ENCODE data around the gene BTAF1.

The BTAF1 gene

DNA sequence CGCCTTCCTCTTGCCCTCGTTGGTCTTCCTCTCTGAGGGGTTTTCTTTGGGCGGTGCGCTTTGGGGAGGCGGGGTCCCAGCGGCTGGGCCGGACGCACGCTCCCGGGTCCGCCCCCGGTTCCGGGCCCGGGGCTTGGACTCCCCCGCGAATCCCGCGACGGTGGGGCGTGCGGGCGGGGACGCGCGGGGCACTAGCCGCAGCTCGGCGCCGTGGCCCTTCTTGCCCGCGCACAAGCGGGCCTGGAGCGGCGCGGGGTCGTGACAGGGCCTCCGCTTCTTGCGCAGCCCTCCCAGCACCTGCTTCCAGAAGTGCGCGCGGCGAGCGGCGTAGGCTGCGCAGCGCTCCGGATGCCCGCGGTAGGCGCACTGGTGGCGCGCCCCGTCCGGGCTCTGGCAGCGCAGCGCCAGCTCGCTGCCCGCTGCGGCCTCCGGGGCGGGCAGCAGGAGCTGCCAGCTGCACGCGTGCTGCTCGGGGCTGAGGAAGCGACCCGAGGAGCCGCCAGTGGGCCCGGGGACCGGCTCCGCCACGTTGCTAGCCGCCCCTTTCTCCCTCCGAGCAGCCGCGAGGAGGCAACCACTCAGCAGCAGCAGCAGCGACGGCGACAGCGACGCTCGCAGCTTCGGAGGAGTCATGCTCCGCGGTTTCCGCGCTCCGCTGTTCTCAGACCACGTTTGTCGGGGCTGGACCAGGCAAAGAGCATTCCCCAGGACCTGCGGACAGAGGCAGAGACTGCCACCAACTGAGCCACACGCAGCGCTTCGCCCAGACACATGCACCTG lies 15.0 kb upstream of the BTAF1 start:
- ChIA-PET CTCF (interaction anchor here (0.8 to 2.1 kb wide), 11 partner anchors 10 to 610 kb away, joined by 3 to 7 read pairs (median 4); partner anchors contain the start of gene BTAF1), POLR2A (interaction anchor here (1.1 kb wide), 1 partner anchor 42 kb away, joined by 3 read pairs; no protein-coding TSS in a partner anchor)
- 0% methylated on average over 69 of the region's 93 CpGs for whole genome bisulfite sequencing (ENCODE audit: insufficient coverage)
- peak; percentile 83 to 93 (median 90) for DNase-seq
- peaks cover 3 to 19% (median 13%) of the 10 kb centered on the region in 4 experiments for H3K4me1 ChIP-seq (ENCODE audit: control extremely low read depth in 1 of 4, control insufficient read depth in 4 of 4, insufficient read depth in 4 of 4, low read length in 3 of 4)
- peaks cover 0 to under 1% (median 0%) of the 10 kb centered on the region in 5 experiments for H3K27me3 ChIP-seq (replicated peaks in 2 of 5; ENCODE audit: control insufficient read depth in 4 of 5, insufficient read depth in 5 of 5, low read length in 4 of 5)
- H3K4me3 ChIP-seq (ENCODE audit: control insufficient read depth in 1 of 7, extremely low read depth in 1 of 7, insufficient read depth in 4 of 7, low read depth in 2 of 7, low read length in 6 of 7) = peak overlapping the region; percentile 80 to 97 (median 84)
- no peaks in the 10 kb centered on the region for H3K9me3 ChIP-seq (ENCODE audit: control extremely low read depth in 1 of 5, control insufficient read depth in 4 of 5, insufficient read depth in 2 of 5, low read depth in 1 of 5, low read length in 4 of 5)
- H3K27ac ChIP-seq (ENCODE audit: insufficient read depth in 1 of 2, low read depth in 1 of 2, low read length in 2 of 2, poor library complexity in 1 of 2, severe bottlenecking in 2 of 2) = peak overlapping the region; percentile 32 to 40
- peaks cover 0 to 3% (median 0%) of the 10 kb centered on the region in 4 experiments for H3K36me3 ChIP-seq (ENCODE audit: control insufficient read depth in 4 of 4, insufficient read depth in 4 of 4, low read length in 3 of 4)

DNA sequence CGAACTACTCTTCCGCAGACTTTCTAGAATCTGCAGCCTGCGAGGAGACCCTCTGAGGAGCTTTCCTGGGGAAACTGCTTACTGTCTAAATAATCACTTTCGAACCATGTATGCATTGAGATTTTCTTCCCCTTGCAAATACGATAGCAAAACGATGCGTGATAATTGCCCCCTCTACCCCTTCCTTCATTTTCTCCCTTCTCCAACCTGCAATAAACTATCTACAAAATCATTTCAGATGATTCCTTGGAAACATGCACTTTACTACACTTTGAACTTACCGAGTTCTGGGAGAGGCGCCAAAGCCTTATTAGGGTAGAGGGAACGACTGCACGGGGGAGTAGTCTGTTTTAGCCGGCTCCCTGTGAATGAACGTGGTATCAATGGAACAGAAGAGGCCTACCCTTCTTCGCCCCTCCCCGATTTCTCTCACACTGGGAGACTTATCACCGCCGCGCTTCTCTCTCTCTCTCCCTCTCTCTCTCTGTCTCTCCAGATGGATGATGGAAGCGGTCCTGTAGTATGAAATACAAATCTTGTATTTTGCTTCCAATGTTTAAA lies 14.4 kb upstream of the BTAF1 start, which contains the start of gene FGFBP3:
Gene FGFBP3 (minus strand): TSS at position 370 of the 561 bp plus-strand sequence. CDS start 517 bp downstream, outside the sequence.
- ChIA-PET CTCF (interaction anchor here (0.8 to 1.2 kb wide), 5 partner anchors 15 to 610 kb away, joined by 3 to 6 read pairs (median 3); partner anchors contain the start of gene BTAF1), POLR2A (interaction anchor here (1.1 kb wide), 1 partner anchor 41 kb away, joined by 3 read pairs; no protein-coding TSS in a partner anchor)
- peak; percentile 54 to 81 (median 74) for DNase-seq
- 0% methylated on average over 7 of the region's 19 CpGs for WGBS (ENCODE audit: insufficient coverage)
- no peaks in the 10 kb centered on the region for H3K9me3 ChIP-seq (ENCODE audit: control extremely low read depth in 1 of 5, control insufficient read depth in 4 of 5, insufficient read depth in 2 of 5, low read depth in 1 of 5, low read length in 4 of 5)
- peaks cover 3 to 19% (median 13%) of the 10 kb centered on the region in 4 experiments for H3K4me1 ChIP-seq (ENCODE audit: control extremely low read depth in 1 of 4, control insufficient read depth in 4 of 4, insufficient read depth in 4 of 4, low read length in 3 of 4)
- peak within 1 kb of the TSS; percentile 32 to 40 for H3K27ac ChIP-seq (ENCODE audit: insufficient read depth in 1 of 2, low read depth in 1 of 2, low read length in 2 of 2, poor library complexity in 1 of 2, severe bottlenecking in 2 of 2)
- peaks cover 0 to 6% (median 0%) of the 10 kb centered on the region in 5 experiments for H3K27me3 ChIP-seq (replicated peaks in 2 of 5; ENCODE audit: control insufficient read depth in 4 of 5, insufficient read depth in 5 of 5, low read length in 4 of 5)
- H3K4me3 ChIP-seq (ENCODE audit: control insufficient read depth in 1 of 7, extremely low read depth in 1 of 7, insufficient read depth in 4 of 7, low read depth in 2 of 7, low read length in 6 of 7) = peak within 1 kb of the TSS; percentile 80 to 97 (median 84)
- peaks cover 0 to 3% (median 0%) of the 10 kb centered on the region in 4 experiments for H3K36me3 ChIP-seq (ENCODE audit: control insufficient read depth in 4 of 4, insufficient read depth in 4 of 4, low read length in 3 of 4)

DNA sequence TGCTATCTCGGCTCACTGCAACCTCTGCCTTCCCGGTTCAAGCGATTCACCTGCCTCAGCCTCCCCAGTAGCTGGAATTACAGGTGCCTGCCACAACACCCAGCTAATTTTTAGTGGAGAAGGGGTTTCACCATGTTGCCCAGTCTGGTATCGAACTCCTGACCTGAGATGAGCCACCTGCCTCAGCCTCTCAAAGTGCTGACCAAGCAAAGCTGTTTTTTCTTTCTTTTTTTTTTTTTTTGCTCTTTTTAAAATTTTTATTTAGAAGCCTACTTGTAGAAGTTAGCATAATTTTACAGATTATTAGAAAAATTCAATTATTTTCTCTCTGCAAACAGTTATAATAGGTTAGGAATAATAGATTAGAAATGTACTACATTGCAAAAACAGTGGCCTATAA lies 13.1 kb upstream of the BTAF1 start:
- no peak overlapping the region for H3K4me3 ChIP-seq (ENCODE audit: control insufficient read depth in 1 of 7, extremely low read depth in 1 of 7, insufficient read depth in 4 of 7, low read depth in 2 of 7, low read length in 6 of 7)
- no CpG with 5 or more reads among the region's 4 CpGs for whole genome bisulfite sequencing (ENCODE audit: insufficient coverage)

DNA sequence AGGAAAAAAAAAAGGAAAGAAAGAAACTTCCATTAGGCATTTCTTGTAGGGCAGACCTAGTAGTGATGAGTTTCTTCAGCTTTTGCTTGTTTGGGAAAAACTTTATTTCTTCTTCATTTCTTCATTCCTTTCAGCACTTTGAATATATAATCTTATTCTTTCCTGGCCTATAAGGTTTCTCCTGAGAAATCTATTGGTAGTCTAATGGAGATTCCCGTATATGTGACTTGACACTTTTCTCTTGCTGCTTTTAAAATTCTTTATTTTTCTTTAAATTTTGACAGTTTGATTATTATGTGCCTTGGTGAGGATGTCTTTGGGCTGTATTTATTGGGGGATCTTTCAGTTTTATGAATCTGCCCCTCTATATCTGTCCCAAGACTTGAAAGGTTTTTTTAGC lies 3.9 kb upstream of the BTAF1 start:
- ChIA-PET CTCF (interaction anchor here (0.6 to 1.3 kb wide), 2 partner anchors 9 to 482 kb away, joined by 3 read pairs; no protein-coding TSS in a partner anchor), POLR2A (no interaction called here)
- Histone ChIP-seq H3K27ac (ENCODE audit: insufficient read depth in 1 of 2, low read depth in 1 of 2, low read length in 2 of 2, poor library complexity in 1 of 2, severe bottlenecking in 2 of 2) (no peak overlapping the region), H3K27me3 (replicated peaks in 2 of 5; ENCODE audit: control insufficient read depth in 4 of 5, insufficient read depth in 5 of 5, low read length in 4 of 5) (peaks cover 0 to 8% (median 3%) of the 10 kb centered on the region in 5 experiments), H3K4me1 (ENCODE audit: control extremely low read depth in 1 of 4, control insufficient read depth in 4 of 4, insufficient read depth in 4 of 4, low read length in 3 of 4) (peaks cover 3 to 12% (median 7%) of the 10 kb centered on the region in 4 experiments), H3K36me3 (ENCODE audit: control insufficient read depth in 4 of 4, insufficient read depth in 4 of 4, low read length in 3 of 4) (no peaks in the 10 kb centered on the region), H3K9me3 (ENCODE audit: control extremely low read depth in 1 of 5, control insufficient read depth in 4 of 5, insufficient read depth in 2 of 5, low read depth in 1 of 5, low read length in 4 of 5) (no peaks in the 10 kb centered on the region), H3K4me3 (ENCODE audit: control insufficient read depth in 1 of 7, extremely low read depth in 1 of 7, insufficient read depth in 4 of 7, low read depth in 2 of 7, low read length in 6 of 7) (no peak overlapping the region)
- WGBS (ENCODE audit: insufficient coverage) = no CpG with 5 or more reads among the region's 1 CpG
- no peak for DNase-seq

More for the DNA sequence above, 13.1 kb upstream of the BTAF1 start:
- Histone ChIP-seq H3K36me3 (ENCODE audit: control insufficient read depth in 4 of 4, insufficient read depth in 4 of 4, low read length in 3 of 4) (peaks cover 0 to 3% (median 0%) of the 10 kb centered on the region in 4 experiments), H3K27ac (ENCODE audit: insufficient read depth in 1 of 2, low read depth in 1 of 2, low read length in 2 of 2, poor library complexity in 1 of 2, severe bottlenecking in 2 of 2) (no peak overlapping the region), H3K4me1 (ENCODE audit: control extremely low read depth in 1 of 4, control insufficient read depth in 4 of 4, insufficient read depth in 4 of 4, low read length in 3 of 4) (peaks cover 3 to 19% (median 13%) of the 10 kb centered on the region in 4 experiments), H3K27me3 (replicated peaks in 2 of 5; ENCODE audit: control insufficient read depth in 4 of 5, insufficient read depth in 5 of 5, low read length in 4 of 5) (peaks cover 0 to 13% (median 0%) of the 10 kb centered on the region in 5 experiments), H3K9me3 (ENCODE audit: control extremely low read depth in 1 of 5, control insufficient read depth in 4 of 5, insufficient read depth in 2 of 5, low read depth in 1 of 5, low read length in 4 of 5) (no peaks in the 10 kb centered on the region)
- DNase-seq = no peak
- CTCF ChIA-PET = interaction anchor here (0.8 to 1.3 kb wide), 3 partner anchors 10 to 151 kb away, joined by 3 to 4 read pairs (median 3); no protein-coding TSS in a partner anchor
- POLR2A ChIA-PET = interaction anchor here (0.6 to 0.7 kb wide), 2 partner anchors 60 to 520 kb away, joined by 5 read pairs; no protein-coding TSS in a partner anchor

DNA sequence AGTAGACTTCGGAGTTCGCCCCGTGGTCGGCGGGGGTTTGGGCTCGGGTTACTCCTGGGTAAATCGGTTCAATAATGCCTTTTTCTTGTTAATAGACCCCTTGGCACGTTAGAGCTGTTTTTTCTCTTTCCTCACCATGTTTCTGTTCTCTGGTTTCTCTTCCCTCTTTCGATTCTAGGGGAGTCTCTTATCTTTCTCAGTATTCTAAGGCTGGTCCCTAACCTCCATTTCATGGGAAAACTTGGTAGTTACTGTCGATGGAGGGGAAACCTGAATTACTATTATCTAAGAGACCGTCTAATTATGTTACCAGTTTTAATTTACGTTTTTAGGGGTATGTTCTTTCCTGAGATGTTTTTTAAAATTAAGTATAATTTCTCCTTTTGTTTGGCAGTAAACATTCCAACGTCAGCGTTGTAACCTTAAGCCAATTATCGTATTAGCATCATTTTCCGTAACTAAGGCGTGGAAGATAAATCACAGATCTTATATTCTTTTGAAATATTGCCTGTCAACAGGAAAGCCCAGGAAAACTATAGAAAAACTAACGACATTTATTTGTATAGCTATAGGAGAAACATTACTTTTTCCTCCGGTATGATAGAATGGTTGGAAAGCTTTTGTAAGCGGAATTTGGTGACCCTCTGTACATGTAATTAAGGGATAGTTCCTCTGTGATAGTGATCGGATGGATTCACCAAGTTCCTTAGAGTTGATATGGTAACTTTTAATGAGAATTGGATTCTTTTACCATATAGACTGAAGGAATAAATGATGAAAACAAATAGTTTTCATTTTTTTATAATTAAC lies 847 bp downstream of the BTAF1 start:
- Histone ChIP-seq H3K36me3 (ENCODE audit: control insufficient read depth in 4 of 4, insufficient read depth in 4 of 4, low read length in 3 of 4) (peaks cover 3 to 9% (median 6%) of the 10 kb centered on the region in 4 experiments), H3K4me1 (ENCODE audit: control extremely low read depth in 1 of 4, control insufficient read depth in 4 of 4, insufficient read depth in 4 of 4, low read length in 3 of 4) (peaks cover 6 to 16% (median 11%) of the 10 kb centered on the region in 4 experiments), H3K4me3 (ENCODE audit: control insufficient read depth in 1 of 7, extremely low read depth in 1 of 7, insufficient read depth in 4 of 7, low read depth in 2 of 7, low read length in 6 of 7) (peak overlapping the region; percentile 77 to 99 (median 96)), H3K9me3 (ENCODE audit: control extremely low read depth in 1 of 5, control insufficient read depth in 4 of 5, insufficient read depth in 2 of 5, low read depth in 1 of 5, low read length in 4 of 5) (no peaks in the 10 kb centered on the region), H3K27me3 (replicated peaks in 2 of 5; ENCODE audit: control insufficient read depth in 4 of 5, insufficient read depth in 5 of 5, low read length in 4 of 5) (no peaks in the 10 kb centered on the region), H3K27ac (ENCODE audit: insufficient read depth in 1 of 2, low read depth in 1 of 2, low read length in 2 of 2, poor library complexity in 1 of 2, severe bottlenecking in 2 of 2) (peak overlapping the region; percentile 92 to 97)
- CTCF ChIA-PET = interaction anchor here (1.1 to 3.2 kb wide), 5 partner anchors 10 to 16 kb away, joined by 3 to 15 read pairs (median 4); no protein-coding TSS in a partner anchor
- DNase-seq = no peak
- POLR2A ChIA-PET = interaction anchor here (0.7 kb wide), 1 partner anchor 23 kb away, joined by 3 read pairs; no protein-coding TSS in a partner anchor
- WGBS (ENCODE audit: insufficient coverage) = 0% methylated on average over 6 of the region's 21 CpGs

DNA sequence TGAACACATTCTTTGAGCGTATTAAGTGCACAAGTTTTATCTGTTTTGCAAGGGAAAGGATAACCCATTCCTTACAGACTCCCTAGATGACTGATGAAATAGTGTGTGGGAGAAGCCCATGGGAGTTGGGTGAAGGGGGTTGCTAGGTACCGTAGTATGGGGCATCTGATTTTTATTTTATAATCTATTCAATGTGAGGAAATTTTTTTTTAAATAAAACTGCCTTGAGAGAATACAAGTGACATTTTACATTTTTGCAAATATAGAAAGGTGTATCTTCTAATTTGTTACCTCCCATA lies 1.4 kb downstream of the BTAF1 start:
- ChIA-PET POLR2A (no interaction called here), CTCF (interaction anchor here (1.7 to 3.2 kb wide), 2 partner anchors 11 kb away, joined by 4 to 15 read pairs; no protein-coding TSS in a partner anchor)
- Histone ChIP-seq H3K27ac (ENCODE audit: insufficient read depth in 1 of 2, low read depth in 1 of 2, low read length in 2 of 2, poor library complexity in 1 of 2, severe bottlenecking in 2 of 2) (peak overlapping the region in 1 of 2 experiments; percentile 97), H3K4me3 (ENCODE audit: control insufficient read depth in 1 of 7, extremely low read depth in 1 of 7, insufficient read depth in 4 of 7, low read depth in 2 of 7, low read length in 6 of 7) (peak overlapping the region in 6 of 7 experiments; percentile 89 to 99 (median 96)), H3K36me3 (ENCODE audit: control insufficient read depth in 4 of 4, insufficient read depth in 4 of 4, low read length in 3 of 4) (peaks cover 3 to 9% (median 6%) of the 10 kb centered on the region in 4 experiments), H3K27me3 (replicated peaks in 2 of 5; ENCODE audit: control insufficient read depth in 4 of 5, insufficient read depth in 5 of 5, low read length in 4 of 5) (no peaks in the 10 kb centered on the region), H3K4me1 (ENCODE audit: control extremely low read depth in 1 of 4, control insufficient read depth in 4 of 4, insufficient read depth in 4 of 4, low read length in 3 of 4) (peaks cover 6 to 16% (median 11%) of the 10 kb centered on the region in 4 experiments), H3K9me3 (ENCODE audit: control extremely low read depth in 1 of 5, control insufficient read depth in 4 of 5, insufficient read depth in 2 of 5, low read depth in 1 of 5, low read length in 4 of 5) (no peaks in the 10 kb centered on the region)
- DNase-seq = no peak
- no CpG with 5 or more reads among the region's 2 CpGs for WGBS (ENCODE audit: insufficient coverage)
